ENCODE data around the gene HIGD1A. TPM values are rescaled to one million over a fixed set of nuclear protein-coding genes. Genes with fewer than 3 reads are reported as not detected.

HIGD1A gene
- total RNA-seq, 1 experiment from 2014 or later = 80.7 TPM

DNA sequence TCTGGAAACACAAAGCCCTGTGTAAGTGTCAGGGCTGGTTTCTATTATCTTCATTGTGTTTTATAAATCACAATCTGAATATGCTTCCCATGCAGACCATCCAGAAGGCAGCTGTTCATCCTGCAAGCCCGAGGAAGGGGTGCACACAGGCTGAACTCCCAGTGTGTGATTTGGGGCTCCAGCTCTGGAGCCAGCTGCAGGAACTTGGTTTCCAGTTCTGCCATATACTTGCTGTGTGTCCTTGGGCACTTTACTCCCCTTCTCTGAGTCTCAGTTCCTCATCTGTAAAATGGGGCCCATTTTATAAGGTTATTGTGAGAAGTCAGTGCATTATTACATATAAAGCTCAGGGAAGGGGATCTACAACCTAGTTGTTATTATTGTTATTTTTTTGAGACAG, 48.8 kb upstream of the HIGD1A start:
- no peaks in the 10 kb centered on the region for H3K36me3 Mint-ChIP-seq
- no peak for DNase-seq (ENCODE audit: low spot score)
- TF ChIP-seq RELA (CRISPR knock-in tag; IDR thresholded peaks at IDR 0.05; ENCODE audit: borderline replicate concordance) (no peak), NR1H2 (CRISPR knock-in tag; IDR thresholded peaks at IDR 0.05) (no peak), NFATC4 (CRISPR knock-in tag; IDR thresholded peaks at IDR 0.05) (no peak)
- TF ChIP-seq, protein P1, sequence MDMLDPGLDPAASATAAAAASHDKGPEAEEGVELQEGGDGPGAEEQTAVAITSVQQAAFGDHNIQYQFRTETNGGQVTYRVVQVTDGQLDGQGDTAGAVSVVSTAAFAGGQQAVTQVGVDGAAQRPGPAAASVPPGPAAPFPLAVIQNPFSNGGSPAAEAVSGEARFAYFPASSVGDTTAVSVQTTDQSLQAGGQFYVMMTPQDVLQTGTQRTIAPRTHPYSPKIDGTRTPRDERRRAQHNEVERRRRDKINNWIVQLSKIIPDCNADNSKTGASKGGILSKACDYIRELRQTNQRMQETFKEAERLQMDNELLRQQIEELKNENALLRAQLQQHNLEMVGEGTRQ (CRISPR knock-in tag; IDR thresholded peaks at IDR 0.05) = no peak
- TF ChIP-seq, protein P2, sequence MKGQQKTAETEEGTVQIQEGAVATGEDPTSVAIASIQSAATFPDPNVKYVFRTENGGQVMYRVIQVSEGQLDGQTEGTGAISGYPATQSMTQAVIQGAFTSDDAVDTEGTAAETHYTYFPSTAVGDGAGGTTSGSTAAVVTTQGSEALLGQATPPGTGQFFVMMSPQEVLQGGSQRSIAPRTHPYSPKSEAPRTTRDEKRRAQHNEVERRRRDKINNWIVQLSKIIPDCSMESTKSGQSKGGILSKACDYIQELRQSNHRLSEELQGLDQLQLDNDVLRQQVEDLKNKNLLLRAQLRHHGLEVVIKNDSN (CRISPR knock-in tag; IDR thresholded peaks at IDR 0.05) = no peak
- TF ChIP-seq, protein P3, sequence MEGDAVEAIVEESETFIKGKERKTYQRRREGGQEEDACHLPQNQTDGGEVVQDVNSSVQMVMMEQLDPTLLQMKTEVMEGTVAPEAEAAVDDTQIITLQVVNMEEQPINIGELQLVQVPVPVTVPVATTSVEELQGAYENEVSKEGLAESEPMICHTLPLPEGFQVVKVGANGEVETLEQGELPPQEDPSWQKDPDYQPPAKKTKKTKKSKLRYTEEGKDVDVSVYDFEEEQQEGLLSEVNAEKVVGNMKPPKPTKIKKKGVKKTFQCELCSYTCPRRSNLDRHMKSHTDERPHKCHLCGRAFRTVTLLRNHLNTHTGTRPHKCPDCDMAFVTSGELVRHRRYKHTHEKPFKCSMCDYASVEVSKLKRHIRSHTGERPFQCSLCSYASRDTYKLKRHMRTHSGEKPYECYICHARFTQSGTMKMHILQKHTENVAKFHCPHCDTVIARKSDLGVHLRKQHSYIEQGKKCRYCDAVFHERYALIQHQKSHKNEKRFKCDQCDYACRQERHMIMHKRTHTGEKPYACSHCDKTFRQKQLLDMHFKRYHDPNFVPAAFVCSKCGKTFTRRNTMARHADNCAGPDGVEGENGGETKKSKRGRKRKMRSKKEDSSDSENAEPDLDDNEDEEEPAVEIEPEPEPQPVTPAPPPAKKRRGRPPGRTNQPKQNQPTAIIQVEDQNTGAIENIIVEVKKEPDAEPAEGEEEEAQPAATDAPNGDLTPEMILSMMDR (IDR thresholded peaks at IDR 0.05) = no peak
- ChIA-PET POLR2A (no interaction called here), CTCF (interaction anchor here (1.1 kb wide), 1 partner anchor 28 kb away, joined by 3 read pairs; no protein-coding TSS in a partner anchor)
- H3K27ac Mint-ChIP-seq = no peak overlapping the region
- peaks cover 3% of the 10 kb centered on the region; the same call in 1 of the 2 replicates for H3K4me1 Mint-ChIP-seq
- H3K9me3 Mint-ChIP-seq = peaks cover 3% of the 10 kb centered on the region
- H3K27me3 Mint-ChIP-seq (ENCODE audit: low read depth) = no peaks in the 10 kb centered on the region
- H3K4me3 Mint-ChIP-seq = no peak overlapping the region
- no peak for ATAC-seq

DNA sequence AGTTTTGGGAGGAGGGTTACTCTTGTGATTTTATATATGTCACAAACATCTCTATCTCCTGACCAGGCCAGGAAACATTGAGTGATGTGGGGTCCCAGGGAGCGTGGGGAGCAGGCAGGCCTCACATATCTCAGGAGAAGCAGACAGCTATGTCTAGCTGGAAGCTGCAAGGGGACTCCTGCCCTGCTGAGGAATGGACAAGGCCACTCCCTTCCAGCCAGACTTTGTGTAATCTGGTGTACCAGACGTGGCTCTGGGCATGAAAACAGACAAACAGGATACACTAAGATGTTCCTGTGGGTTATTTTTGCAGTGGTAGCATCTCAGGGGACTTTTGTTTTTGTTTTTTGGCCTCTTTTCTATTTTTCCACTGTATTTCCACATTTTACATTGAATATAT, 48.2 kb upstream of the HIGD1A start:
- DNase-seq (ENCODE audit: low spot score) = no peak
- no peak overlapping the region for H3K27ac Mint-ChIP-seq
- H3K36me3 Mint-ChIP-seq = no peaks in the 10 kb centered on the region
- no peaks in the 10 kb centered on the region for H3K27me3 Mint-ChIP-seq (ENCODE audit: low read depth)
- H3K4me3 Mint-ChIP-seq = no peak overlapping the region
- CTCF ChIA-PET = interaction anchor here (1.1 to 2.0 kb wide), 2 partner anchors 13 to 22 kb away, joined by 5 to 8 read pairs; no protein-coding TSS in a partner anchor
- H3K9me3 Mint-ChIP-seq = peaks cover 3% of the 10 kb centered on the region; the same call in 1 of the 2 replicates
- no peak for ATAC-seq
- peaks cover 4% of the 10 kb centered on the region for H3K4me1 Mint-ChIP-seq
- POLR2A ChIA-PET = no interaction called here
- TF ChIP-seq TP53 (CRISPR knock-in tag; IDR thresholded peaks at IDR 0.05) = no peak

DNA sequence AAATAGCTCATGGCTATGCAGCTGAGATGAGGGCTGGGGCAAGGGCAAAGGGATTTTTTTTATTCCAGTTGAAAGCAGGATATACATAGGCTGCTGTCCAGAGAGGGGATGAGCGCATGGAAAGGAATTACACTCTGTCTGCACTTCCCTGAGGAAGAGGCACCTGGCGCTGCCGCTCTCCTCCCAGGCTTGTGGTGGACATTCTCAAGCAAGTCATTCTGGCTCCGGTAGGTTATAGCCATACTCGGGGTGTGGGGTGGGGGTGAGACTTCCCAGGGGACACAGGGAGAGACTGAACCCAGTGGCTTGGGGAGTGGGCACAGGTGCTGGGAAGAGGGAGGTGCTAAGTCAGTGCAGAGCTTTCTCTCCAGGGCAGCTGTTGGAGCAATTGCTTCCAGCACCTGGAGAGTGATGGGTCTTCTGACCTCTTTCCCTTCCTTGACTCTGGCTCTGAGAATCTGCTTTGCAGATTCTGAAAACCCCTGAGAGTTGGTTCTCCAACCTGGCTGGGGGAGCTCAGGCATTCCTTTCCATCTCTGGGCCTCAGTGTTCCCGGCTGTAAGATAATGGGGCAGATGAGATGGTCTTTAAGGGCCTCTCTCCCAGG, 47.0 kb upstream of the HIGD1A start:
- TF ChIP-seq, protein P4, sequence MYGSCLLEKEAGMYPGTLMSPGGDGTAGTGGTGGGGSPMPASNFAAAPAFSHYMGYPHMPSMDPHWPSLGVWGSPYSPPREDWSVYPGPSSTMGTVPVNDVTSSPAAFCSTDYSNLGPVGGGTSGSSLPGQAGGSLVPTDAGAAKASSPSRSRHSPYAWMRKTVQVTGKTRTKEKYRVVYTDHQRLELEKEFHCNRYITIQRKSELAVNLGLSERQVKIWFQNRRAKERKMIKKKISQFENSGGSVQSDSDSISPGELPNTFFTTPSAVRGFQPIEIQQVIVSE (CRISPR knock-in tag; IDR thresholded peaks at IDR 0.05; ENCODE audit: borderline replicate concordance) = no peak
- no peaks in the 10 kb centered on the region for H3K36me3 Mint-ChIP-seq
- no peak overlapping the region for H3K4me3 Mint-ChIP-seq
- H3K27ac Mint-ChIP-seq = no peak overlapping the region
- DNase-seq (ENCODE audit: low spot score) (no peak), ATAC-seq (no peak)
- CTCF ChIA-PET = interaction anchor here (0.5 to 2.0 kb wide), 4 partner anchors 12 to 33 kb away, joined by 4 to 8 read pairs (median 6); no protein-coding TSS in a partner anchor
- POLR2A ChIA-PET = no interaction called here
- H3K27me3 Mint-ChIP-seq (ENCODE audit: low read depth) = no peaks in the 10 kb centered on the region
- H3K4me1 Mint-ChIP-seq = peaks cover 9% of the 10 kb centered on the region
- no peaks in the 10 kb centered on the region for H3K9me3 Mint-ChIP-seq

DNA sequence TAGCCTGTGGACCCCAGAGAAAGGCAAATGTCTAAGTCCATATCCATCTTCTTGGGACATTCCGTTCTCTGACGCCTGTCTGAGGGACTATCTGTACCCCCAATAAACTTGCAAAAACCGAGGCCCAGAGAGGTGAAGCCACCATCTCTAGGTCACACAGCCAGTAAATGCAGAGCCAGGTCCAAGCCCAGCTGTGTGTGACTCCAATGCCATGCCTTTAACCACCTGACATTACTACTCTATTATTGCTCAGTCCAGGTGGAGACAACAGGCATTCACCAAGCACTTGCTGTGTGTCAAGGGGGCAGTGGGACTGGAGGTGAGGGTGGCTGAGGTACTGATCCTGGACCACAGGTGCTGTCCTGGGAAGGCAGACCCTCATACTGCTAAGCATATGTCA, 46.0 kb upstream of the HIGD1A start:
- POLR2A ChIA-PET = no interaction called here
- no peaks in the 10 kb centered on the region for H3K27me3 Mint-ChIP-seq (ENCODE audit: low read depth)
- ATAC-seq (no peak), DNase-seq (ENCODE audit: low spot score) (no peak)
- no peak overlapping the region for H3K27ac Mint-ChIP-seq
- H3K4me3 Mint-ChIP-seq = no peak overlapping the region
- peaks cover 9% of the 10 kb centered on the region for H3K4me1 Mint-ChIP-seq
- no peaks in the 10 kb centered on the region for H3K9me3 Mint-ChIP-seq
- CTCF ChIA-PET = interaction anchor here (1.4 to 2.0 kb wide), 2 partner anchors 11 to 31 kb away, joined by 4 to 8 read pairs; no protein-coding TSS in a partner anchor
- no peaks in the 10 kb centered on the region for H3K36me3 Mint-ChIP-seq
- TF ChIP-seq ELF4 (CRISPR knock-in tag; IDR thresholded peaks at IDR 0.05; ENCODE audit: low read depth) = no peak
- TF ChIP-seq, protein P5, sequence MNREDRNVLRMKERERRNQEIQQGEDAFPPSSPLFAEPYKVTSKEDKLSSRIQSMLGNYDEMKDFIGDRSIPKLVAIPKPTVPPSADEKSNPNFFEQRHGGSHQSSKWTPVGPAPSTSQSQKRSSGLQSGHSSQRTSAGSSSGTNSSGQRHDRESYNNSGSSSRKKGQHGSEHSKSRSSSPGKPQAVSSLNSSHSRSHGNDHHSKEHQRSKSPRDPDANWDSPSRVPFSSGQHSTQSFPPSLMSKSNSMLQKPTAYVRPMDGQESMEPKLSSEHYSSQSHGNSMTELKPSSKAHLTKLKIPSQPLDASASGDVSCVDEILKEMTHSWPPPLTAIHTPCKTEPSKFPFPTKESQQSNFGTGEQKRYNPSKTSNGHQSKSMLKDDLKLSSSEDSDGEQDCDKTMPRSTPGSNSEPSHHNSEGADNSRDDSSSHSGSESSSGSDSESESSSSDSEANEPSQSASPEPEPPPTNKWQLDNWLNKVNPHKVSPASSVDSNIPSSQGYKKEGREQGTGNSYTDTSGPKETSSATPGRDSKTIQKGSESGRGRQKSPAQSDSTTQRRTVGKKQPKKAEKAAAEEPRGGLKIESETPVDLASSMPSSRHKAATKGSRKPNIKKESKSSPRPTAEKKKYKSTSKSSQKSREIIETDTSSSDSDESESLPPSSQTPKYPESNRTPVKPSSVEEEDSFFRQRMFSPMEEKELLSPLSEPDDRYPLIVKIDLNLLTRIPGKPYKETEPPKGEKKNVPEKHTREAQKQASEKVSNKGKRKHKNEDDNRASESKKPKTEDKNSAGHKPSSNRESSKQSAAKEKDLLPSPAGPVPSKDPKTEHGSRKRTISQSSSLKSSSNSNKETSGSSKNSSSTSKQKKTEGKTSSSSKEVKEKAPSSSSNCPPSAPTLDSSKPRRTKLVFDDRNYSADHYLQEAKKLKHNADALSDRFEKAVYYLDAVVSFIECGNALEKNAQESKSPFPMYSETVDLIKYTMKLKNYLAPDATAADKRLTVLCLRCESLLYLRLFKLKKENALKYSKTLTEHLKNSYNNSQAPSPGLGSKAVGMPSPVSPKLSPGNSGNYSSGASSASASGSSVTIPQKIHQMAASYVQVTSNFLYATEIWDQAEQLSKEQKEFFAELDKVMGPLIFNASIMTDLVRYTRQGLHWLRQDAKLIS (CRISPR knock-in tag; IDR thresholded peaks at IDR 0.05; ENCODE audit: borderline replicate concordance) = no peak
- TF ChIP-seq, protein P6, sequence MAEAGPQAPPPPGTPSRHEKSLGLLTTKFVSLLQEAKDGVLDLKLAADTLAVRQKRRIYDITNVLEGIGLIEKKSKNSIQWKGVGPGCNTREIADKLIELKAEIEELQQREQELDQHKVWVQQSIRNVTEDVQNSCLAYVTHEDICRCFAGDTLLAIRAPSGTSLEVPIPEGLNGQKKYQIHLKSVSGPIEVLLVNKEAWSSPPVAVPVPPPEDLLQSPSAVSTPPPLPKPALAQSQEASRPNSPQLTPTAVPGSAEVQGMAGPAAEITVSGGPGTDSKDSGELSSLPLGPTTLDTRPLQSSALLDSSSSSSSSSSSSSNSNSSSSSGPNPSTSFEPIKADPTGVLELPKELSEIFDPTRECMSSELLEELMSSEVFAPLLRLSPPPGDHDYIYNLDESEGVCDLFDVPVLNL (CRISPR knock-in tag; IDR thresholded peaks at IDR 0.05; ENCODE audit: borderline replicate concordance, low read depth) = no peak
- TF ChIP-seq, protein P4 (CRISPR knock-in tag; IDR thresholded peaks at IDR 0.05; ENCODE audit: borderline replicate concordance) = no peak
- TF ChIP-seq, protein P7, sequence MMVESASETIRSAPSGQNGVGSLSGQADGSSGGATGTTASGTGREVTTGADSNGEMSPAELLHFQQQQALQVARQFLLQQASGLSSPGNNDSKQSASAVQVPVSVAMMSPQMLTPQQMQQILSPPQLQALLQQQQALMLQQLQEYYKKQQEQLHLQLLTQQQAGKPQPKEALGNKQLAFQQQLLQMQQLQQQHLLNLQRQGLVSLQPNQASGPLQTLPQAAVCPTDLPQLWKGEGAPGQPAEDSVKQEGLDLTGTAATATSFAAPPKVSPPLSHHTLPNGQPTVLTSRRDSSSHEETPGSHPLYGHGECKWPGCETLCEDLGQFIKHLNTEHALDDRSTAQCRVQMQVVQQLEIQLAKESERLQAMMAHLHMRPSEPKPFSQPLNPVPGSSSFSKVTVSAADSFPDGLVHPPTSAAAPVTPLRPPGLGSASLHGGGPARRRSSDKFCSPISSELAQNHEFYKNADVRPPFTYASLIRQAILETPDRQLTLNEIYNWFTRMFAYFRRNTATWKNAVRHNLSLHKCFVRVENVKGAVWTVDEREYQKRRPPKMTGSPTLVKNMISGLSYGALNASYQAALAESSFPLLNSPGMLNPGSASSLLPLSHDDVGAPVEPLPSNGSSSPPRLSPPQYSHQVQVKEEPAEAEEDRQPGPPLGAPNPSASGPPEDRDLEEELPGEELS (CRISPR knock-in tag; IDR thresholded peaks at IDR 0.05) = no peak
- TF ChIP-seq PRRX2 (CRISPR knock-in tag; IDR thresholded peaks at IDR 0.05) = no peak
